ENCODE measurements around the gene HMCES.

DNA sequence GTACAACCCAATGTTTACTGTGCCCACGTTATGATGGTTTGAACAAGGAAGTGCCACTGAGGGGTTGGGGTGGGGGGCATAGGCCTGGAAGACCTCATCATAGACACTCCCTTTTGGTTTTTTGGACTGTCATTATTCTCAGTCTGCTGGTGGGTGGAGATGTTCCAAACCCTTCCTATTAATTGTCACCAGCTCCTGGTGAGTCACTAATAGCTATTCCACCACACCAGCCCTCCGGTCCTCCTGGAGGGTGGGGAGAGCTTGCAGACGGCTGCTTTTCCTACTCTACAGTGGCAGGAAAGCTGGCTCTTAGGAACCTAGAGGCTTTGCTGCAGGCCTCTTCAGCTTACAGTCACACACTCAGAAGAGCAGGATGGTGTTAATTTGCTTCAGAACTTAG lies 38.2 kb upstream of the HMCES start:
- TF ChIP-seq POLR2A (IDR thresholded peaks at IDR 0.05; ENCODE audit: low read length) (no peak), GATA1 (IDR thresholded peaks at IDR 0.05; ENCODE audit: low read depth, low read length) (no peak)

Data from erythroblast (primary cell).